ENCODE data around the gene TPSB2.
"Not testable (repeated sequence)": the region's sequence is repeated elsewhere in the genome, so short reads cannot be mapped to it uniquely, and the experiment has no call there.

Gene TPSB2

DNA sequence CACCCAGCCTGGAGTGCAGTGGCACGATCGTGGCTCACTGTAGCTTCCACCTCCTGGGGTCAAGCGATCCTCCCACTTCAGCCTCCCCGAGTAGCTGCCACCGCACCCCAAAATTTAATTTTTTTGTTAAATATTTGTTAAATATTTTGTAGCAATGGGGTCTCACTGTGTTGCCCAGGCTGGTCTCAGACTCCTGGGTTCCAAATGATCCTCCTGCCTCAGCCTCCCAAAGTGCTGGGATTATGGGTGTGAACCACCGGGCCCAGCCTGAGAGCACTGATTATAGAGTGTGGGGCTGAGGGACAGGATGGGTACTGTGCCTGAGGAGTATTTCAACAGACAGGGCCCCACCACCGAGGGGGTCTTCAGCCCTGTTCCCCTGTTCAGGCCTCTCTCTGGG lies 40.5 kb downstream of the TPSB2 start:
- TF ChIP-seq, protein P1, sequence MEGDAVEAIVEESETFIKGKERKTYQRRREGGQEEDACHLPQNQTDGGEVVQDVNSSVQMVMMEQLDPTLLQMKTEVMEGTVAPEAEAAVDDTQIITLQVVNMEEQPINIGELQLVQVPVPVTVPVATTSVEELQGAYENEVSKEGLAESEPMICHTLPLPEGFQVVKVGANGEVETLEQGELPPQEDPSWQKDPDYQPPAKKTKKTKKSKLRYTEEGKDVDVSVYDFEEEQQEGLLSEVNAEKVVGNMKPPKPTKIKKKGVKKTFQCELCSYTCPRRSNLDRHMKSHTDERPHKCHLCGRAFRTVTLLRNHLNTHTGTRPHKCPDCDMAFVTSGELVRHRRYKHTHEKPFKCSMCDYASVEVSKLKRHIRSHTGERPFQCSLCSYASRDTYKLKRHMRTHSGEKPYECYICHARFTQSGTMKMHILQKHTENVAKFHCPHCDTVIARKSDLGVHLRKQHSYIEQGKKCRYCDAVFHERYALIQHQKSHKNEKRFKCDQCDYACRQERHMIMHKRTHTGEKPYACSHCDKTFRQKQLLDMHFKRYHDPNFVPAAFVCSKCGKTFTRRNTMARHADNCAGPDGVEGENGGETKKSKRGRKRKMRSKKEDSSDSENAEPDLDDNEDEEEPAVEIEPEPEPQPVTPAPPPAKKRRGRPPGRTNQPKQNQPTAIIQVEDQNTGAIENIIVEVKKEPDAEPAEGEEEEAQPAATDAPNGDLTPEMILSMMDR (IDR thresholded peaks at IDR 0.05; ENCODE audit: borderline replicate concordance, insufficient read depth, low read depth, low read length) = no peak

DNA sequence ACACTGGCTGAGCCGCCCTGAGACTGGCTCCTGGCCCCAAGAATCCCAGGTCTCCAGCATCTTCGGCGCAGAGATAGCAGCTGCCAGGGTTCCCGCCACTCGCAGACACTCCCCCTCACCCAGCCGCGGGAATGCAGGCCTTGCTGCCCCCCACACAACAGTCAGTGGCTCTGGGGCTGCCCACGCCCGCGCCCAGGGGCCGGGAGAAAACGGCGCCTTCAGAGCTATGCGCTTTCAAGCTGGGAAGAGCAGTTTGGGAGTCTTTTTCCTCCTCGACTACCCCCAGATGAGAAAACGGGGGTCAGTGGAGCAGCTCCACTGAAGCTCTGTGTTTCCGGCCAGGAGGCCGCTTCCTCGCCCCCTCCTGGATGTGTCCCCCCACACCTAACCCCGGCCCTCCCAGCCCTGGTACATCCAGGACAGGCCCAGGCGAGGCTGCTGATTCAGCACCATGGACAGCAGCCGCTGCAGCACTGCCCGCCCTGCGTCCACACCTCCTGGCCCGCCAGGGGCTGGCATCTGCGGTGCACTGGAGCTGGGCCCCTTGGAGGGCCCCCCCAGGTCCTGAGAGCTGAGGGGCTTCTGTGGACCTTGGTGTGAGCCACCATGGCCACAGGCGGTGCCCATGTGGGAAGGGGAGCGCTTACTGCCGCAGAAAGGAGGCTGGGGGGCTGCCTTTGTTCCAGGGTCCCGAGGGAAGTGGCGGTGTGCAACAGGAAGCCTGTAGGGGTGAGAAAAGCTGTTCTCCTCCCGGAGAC lies 41.4 kb downstream of the TPSB2 start:
- no peak overlapping the region for H3K4me3 ChIP-seq (ENCODE audit: low read depth, low read length)
- TF ChIP-seq, protein P1 (IDR thresholded peaks at IDR 0.05; ENCODE audit: borderline replicate concordance, insufficient read depth, low read depth, low read length) = no peak

More for the DNA sequence above, 40.5 kb downstream of the TPSB2 start:
- H3K4me3 ChIP-seq (ENCODE audit: low read depth, low read length) = no peak overlapping the region

DNA sequence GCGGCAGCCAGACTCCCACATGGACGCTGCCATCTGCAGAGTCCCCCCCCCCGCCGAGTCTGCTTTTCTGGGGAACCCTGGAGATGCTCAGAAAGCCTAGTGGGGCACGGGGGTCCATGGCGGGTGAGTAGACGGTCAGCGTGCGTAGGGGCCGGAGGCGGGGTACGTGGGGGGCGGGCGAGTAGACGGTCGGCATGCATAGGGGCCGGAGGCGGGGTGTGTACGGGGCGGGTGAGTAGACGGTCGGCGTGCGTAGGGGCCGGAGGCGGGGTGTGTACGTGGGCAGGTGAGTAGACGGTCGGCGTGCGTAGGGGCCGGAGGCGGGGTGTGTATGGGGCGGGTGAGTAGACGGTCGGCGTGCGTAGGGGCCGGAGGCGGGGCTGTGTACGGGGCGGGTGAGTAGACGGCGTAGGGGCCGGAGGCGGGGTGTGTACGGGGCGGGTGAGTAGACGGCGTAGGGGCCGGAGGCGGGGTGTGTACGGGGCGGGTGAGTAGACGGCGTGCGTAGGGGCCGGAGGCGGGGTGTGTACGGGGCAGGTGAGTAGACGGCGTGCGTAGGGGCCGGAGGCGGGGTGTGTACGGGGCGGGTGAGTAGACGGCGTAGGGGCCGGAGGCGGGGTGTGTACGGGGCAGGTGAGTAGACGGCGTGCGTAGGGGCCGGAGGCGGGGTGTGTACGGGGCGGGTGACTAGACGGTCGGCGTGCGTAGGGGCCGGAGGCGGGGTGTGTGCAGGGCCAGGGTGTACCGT lies 44.4 kb downstream of the TPSB2 start:
- not testable (repeated sequence) for H3K4me3 ChIP-seq (ENCODE audit: low read depth, low read length)

DNA sequence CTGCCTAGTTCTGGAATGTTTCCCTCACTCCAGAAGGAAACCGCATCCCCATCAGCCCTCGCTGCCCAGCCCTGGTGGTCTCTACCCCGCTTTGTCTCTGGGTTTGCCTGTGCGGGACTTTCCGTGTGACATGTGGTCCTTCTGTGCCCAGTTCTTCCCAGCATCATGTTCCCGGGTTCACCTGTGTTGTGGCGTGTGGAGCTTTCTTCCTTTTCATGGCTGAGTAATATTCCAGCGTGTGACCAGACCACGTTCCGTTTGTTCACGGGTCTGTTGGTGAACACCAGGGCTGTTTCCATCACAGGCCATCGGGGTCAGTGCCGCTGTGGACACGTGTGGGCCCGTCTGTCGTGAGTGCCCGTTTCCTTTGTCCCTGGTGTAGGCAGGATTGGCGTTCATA lies 45.0 kb downstream of the TPSB2 start:
- TF ChIP-seq, protein P1 (IDR thresholded peaks at IDR 0.05; ENCODE audit: borderline replicate concordance, insufficient read depth, low read depth, low read length) = no peak
- H3K4me3 ChIP-seq (ENCODE audit: low read depth, low read length) = no peak overlapping the region

DNA sequence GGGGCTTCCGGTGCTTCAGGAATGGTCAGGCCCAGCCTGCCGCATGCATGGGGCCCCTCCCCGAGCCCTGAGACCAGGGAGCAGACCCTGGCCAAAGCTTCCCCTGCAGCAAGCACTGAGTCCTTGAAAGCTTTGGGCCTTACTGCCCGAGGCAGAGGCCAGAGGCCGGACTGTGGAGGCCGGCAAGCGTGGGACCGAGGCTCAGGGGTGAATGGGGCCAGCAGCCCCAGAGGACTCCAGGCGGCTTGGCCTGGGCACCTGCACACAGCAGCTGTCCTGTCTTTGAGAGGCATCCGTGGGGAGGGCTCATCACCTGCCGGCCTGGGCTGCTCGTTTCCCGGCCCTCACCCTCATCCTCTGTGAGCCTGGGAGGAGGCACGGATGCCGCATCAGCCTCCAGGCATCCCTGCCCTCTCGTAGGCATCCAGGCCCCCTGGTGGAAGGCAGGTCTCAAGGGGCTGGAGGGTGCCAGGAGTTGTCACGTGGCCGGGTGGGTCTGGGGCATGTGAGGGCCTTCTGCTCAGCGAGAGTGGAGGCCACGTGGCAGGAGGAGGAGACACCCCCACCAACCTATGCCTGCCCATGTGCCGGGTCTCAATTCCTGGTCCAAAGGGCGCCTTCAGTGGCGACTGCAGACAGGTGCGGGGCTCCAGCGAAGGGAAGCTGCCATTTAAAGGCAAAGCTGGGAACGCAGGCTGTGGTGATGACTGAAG lies 45.7 kb downstream of the TPSB2 start:
- H3K4me3 ChIP-seq (ENCODE audit: low read depth, low read length) = no peak overlapping the region
- TF ChIP-seq, protein P1 (IDR thresholded peaks at IDR 0.05; ENCODE audit: borderline replicate concordance, insufficient read depth, low read depth, low read length) = no peak

DNA sequence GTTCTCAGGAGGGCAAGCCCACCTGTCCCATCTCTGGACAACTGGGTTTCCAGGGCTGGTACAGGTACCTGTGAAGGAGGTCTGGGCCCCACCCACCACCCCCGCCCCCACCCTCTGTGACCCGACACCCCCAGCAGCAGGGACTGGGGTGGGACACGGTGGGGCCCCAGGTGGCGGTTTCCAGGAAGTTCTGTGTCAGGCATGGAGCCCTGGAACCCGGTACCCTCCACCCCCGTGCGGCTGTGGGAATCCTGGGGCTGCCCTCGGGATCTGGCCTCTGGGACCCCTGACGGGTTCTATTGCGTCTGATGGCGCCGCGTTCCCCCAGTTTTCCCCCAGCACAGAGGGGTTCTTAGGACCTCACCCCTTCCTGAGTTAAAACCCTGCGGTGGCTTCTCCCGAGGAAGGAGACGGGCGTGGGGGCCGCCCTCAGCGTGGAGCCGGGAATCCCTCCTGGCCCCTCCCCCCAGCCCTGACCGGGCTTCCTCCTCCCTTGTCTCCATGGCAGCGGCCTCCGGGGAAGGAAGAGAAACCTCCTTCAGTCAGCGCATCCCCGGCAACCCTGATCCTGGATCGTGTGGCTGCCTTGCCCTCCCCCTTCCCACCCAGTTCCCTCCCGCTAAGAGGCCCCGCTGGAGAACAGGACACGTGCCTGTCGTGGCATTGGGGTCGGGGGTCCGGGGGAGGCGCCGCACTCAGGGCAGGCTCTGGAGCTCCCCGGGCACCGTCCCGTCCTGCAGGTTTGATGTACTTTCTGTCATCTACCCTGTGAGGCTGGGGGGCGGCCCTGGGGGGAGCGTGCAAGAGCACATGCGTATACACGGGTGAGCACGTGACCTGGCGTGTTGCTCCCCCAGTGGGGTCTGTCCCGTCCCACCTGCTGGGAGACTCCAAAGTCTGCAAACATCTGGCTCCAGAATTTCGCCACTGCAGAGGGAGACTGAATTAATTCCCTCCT lies 46.8 kb downstream of the TPSB2 start:
- TF ChIP-seq, protein P1 (IDR thresholded peaks at IDR 0.05; ENCODE audit: borderline replicate concordance, insufficient read depth, low read depth, low read length) = no peak
- no peak overlapping the region for H3K4me3 ChIP-seq (ENCODE audit: low read depth, low read length)

DNA sequence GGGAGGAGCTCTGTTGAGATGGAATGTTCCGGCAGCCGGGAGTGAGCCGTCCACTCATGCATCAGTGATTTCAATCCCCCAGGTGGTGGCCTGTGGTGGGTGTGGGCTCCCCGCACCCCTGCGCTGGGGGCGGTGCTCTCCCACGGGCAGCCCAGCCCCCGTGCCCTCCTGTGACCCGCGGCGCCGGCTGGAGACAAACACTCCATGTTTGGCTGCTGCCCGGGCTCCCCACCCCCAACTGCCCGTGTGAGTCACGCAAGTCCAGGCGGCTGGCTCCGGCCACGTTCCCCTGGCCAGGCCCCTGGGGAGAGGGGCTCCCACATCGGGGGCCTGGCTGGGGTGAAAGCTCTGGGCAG lies 47.7 kb downstream of the TPSB2 start:
- TF ChIP-seq, protein P1 (IDR thresholded peaks at IDR 0.05; ENCODE audit: borderline replicate concordance, insufficient read depth, low read depth, low read length) = no peak

More for the DNA sequence above, 47.7 kb downstream of the TPSB2 start:
- no peak overlapping the region for H3K4me3 ChIP-seq (ENCODE audit: low read depth, low read length)
